Ovary (tissue), 9 donors: ENCODE results near the gene ANKS1B. TPM values are rescaled to one million over a fixed set of nuclear protein-coding genes. Genes with fewer than 3 reads are reported as not detected.
"Not testable (repeated sequence)": the region's sequence is repeated elsewhere in the genome, so short reads cannot be mapped to it uniquely, and the experiment has no call there.

ENCODE experiments used
- DNase-seq, 5 donors: peaks; one replicate each; pipeline ENCODE4 v3.0.0-alpha.2; 2019 to 2020
- H3K27ac ChIP-seq, 2 donors: fragments of 200-600 bp; one replicate each; pipeline versions ENCODE4 v1.5.1 to v1.8.0; 2019 to 2022
- H3K27me3 ChIP-seq: fragments of 200-600 bp; one replicate; pipeline ENCODE4 v1.8.0; 2022
- H3K36me3 ChIP-seq: fragments of 200-600 bp; sonication (generic); one replicate; pipeline ENCODE4 v1.5.1; 2019
- H3K4me1 ChIP-seq: one replicate; pipeline ENCODE4 v1.8.1; 2013; ENCODE audit warnings: mild to moderate bottlenecking, moderate library complexity; ENCODE audit not compliant: insufficient read depth
- H3K4me3 ChIP-seq: fragments of 200-600 bp; sonication (generic); one replicate; pipeline ENCODE4 v1.5.1; 2017
- H3K9me3 ChIP-seq, 2 donors: fragments of 200-600 bp in 1 of 2; sonication (generic) in 1 of 2; one replicate each; pipeline versions ENCODE4 v1.5.1 to v1.8.1; 2013 to 2019; ENCODE audit warnings: mild to moderate bottlenecking in 1 of 2, moderate library complexity in 1 of 2
- CTCF ChIP-seq, 3 donors: fragments of 450-650 bp in 2 of 3; fragments of 200-600 bp in 1 of 3; IDR thresholded peaks; one replicate each; pipeline versions ENCODE4 v1.5.1 to v1.8.0; 2016 to 2022; ENCODE audit warnings: antibody characterized with exemption in 3 of 3, mild to moderate bottlenecking in 1 of 3
- EP300 ChIP-seq: sonication (generic); formaldehyde crosslinking; IDR thresholded peaks from one replicate; pipeline ENCODE4 v1.6.1; 2017; ENCODE audit warnings: antibody characterized with exemption
- POLR2A ChIP-seq: fragments of 450-650 bp; IDR thresholded peaks from one replicate; pipeline ENCODE4 v1.6.1; 2017; ENCODE audit warnings: antibody characterized with exemption, mild to moderate bottlenecking, moderate library complexity
- WGBS, 3 donors: extraction: QIAGEN DNeasy Blood & Tissue Kit in 1 of 3; methylation state at CpG; one replicate each; pipeline versions ENCODE4 v1.1.5 to v1.1.7; 2013 to 2017; 5-methylcytosine and 5-hydroxymethylcytosine counted together
- intact Hi-C, 4 donors: fragments of 100-400 bp; cut with DNase I; formaldehyde crosslinking; loops; one replicate each; pipeline versions ENCODE4 v1.11.0 to v1.15.1; 2022 to 2023
- polyA plus RNA-seq, 2 donors: library from polyadenylated mRNA; stranded (reverse); fragments of 200-250 nt in 1 of 2; fragments of 350-450 nt in 1 of 2; fragmentation: Illumina TruSeq in 1 of 2; extraction: RNeasy Lipid Tissue Mini Kit (QIAGEN cat#74804) in 1 of 2; gene quantifications; one replicate each; pipeline ENCODE4 v1.2.3, GENCODE V29; 2013 to 2014
- total RNA-seq, 7 donors: library from RNA; depleted of rRNA in 2 of 7; stranded (reverse); fragments of >200 nt in 2 of 7; fragmentation: NEBNext Ultra II Directional in 3 of 7; extraction: Animal tissue kit (Norgen Biotek cat#: 25700) in 3 of 7; gene quantifications; one replicate each; pipeline versions ENCODE4 v1.1.0 to v1.2.4, GENCODE V29; 2016 to 2023
- donor health status: DM: no; HTN: no; CAD: no; lungs with moderate emphysema.
- donor health status: DM: no; HTN: no; CAD: no.
- donor health status: Bipolar disorder and iron deficiency.
- donor health status: DM: yes; HTN: yes; CAD: no.
- donor health status: DM: no; HTN: no; CAD: no.
- donor health status: DM: yes; HTN: yes; CAD: no.

The ANKS1B gene
- total and polyA plus RNA-seq, 9 donors, result 0.80 to 34.9 (median 7.7) TPM

GRCh38 chr12:99800605-99801004 lies 184.1 kb downstream of the ANKS1B start:
- no peak for DNase-seq
- intact Hi-C loops, result no loop called here
- no peaks in the 10 kb centered on the region for H3K9me3 ChIP-seq
- H3K36me3 ChIP-seq, result no peaks in the 10 kb centered on the region
- no peak overlapping the region for H3K4me3 ChIP-seq
- TF ChIP-seq EP300, result no peak
- TF ChIP-seq POLR2A, result no peak
- TF ChIP-seq CTCF (IDR thresholded peaks at IDR 0.05), result no peak
- 93 to 97% (median 96%) methylated on average over 2 of the region's 2 CpGs for WGBS, 3 donors
- H3K27ac ChIP-seq, result no peak overlapping the region
- H3K4me1 ChIP-seq, result no peaks in the 10 kb centered on the region
- no peaks in the 10 kb centered on the region for H3K27me3 ChIP-seq

GRCh38 chr12:99797931-99798330 lies 186.8 kb downstream of the ANKS1B start:
- DNase-seq, H3K4me3 ChIP-seq, H3K36me3 ChIP-seq, H3K27ac ChIP-seq, intact Hi-C loops, H3K9me3 ChIP-seq, H3K4me1 ChIP-seq, H3K27me3 ChIP-seq: not testable (repeated sequence)
- 8 to 28% (median 9%) methylated on average over 4 of the region's 4 CpGs for WGBS, 3 donors

- intact Hi-C loops, result no loop called here
- Histone ChIP-seq H3K27ac (no peak overlapping the region), H3K36me3 (no peaks in the 10 kb centered on the region), H3K4me3 (no peak overlapping the region), H3K4me1 (no peaks in the 10 kb centered on the region), H3K9me3 (no peaks in the 10 kb centered on the region), H3K27me3 (no peaks in the 10 kb centered on the region)
- WGBS, 3 donors, result 88 to 94% (median 92%) methylated on average over 3 of the region's 3 CpGs
- DNase-seq, result no peak
- no peak for TF ChIP-seq EP300
- no peak for TF ChIP-seq CTCF (IDR thresholded peaks at IDR 0.05)
- TF ChIP-seq POLR2A, result no peak
Observed at GRCh38 chr12:99783421-99783820, 201.3 kb downstream of the ANKS1B start.

- H3K4me3 ChIP-seq, result no peak overlapping the region
- no peaks in the 10 kb centered on the region for H3K36me3 ChIP-seq
- H3K27me3 ChIP-seq, result no peaks in the 10 kb centered on the region
- 34 to 40% (median 40%) methylated on average over 3 of the region's 3 CpGs for WGBS, 3 donors
- H3K4me1 ChIP-seq, result no peaks in the 10 kb centered on the region
- TF ChIP-seq EP300, result no peak
- no peak for TF ChIP-seq CTCF (IDR thresholded peaks at IDR 0.05)
- no peak for TF ChIP-seq POLR2A
- intact Hi-C loops, result no loop called here
- H3K9me3 ChIP-seq, result no peaks in the 10 kb centered on the region
- no peak overlapping the region for H3K27ac ChIP-seq
- no peak for DNase-seq
Observed at GRCh38 chr12:99772274-99772673, 212.5 kb downstream of the ANKS1B start.

- TF ChIP-seq POLR2A (no peak), EP300 (no peak), CTCF (IDR thresholded peaks at IDR 0.05) (no peak)
- no peak overlapping the region for H3K27ac ChIP-seq
Observed at GRCh38 chr12:99771659-99772058, 213.1 kb downstream of the ANKS1B start.

More at GRCh38 chr12:99771659-99772058, 213.1 kb downstream of the ANKS1B start:
- no peaks in the 10 kb centered on the region for H3K36me3 ChIP-seq
- no peaks in the 10 kb centered on the region for H3K4me1 ChIP-seq
- DNase-seq, result no peak
- intact Hi-C loops, result no loop called here
- H3K9me3 ChIP-seq, result no peaks in the 10 kb centered on the region
- H3K27me3 ChIP-seq, result no peaks in the 10 kb centered on the region
- H3K4me3 ChIP-seq, result no peak overlapping the region
